Hepatocyte (in vitro differentiated cells): ENCODE measurements around the gene PSG4.
"Not testable (repeated sequence)": the region's sequence is repeated elsewhere in the genome, so short reads cannot be mapped to it uniquely, and the experiment has no call there.

Experiments used
- EZH2 ChIP-seq: fragments of 200-600 bp; sonication (generic); IDR thresholded peaks from 2 replicates; pipeline ENCODE4 v1.6.1; 2016; ENCODE audit warnings: antibody characterized with exemption, mild to moderate bottlenecking, borderline replicate concordance
- TF ChIP-seq, protein P1 (sequence below): fragments of 200-600 bp; sonication (generic); IDR thresholded peaks from 2 replicates; pipeline ENCODE4 v1.5.1; 2016; ENCODE audit warnings: antibody characterized with exemption, mild to moderate bottlenecking; ENCODE audit not compliant: poor library complexity

DNA sequence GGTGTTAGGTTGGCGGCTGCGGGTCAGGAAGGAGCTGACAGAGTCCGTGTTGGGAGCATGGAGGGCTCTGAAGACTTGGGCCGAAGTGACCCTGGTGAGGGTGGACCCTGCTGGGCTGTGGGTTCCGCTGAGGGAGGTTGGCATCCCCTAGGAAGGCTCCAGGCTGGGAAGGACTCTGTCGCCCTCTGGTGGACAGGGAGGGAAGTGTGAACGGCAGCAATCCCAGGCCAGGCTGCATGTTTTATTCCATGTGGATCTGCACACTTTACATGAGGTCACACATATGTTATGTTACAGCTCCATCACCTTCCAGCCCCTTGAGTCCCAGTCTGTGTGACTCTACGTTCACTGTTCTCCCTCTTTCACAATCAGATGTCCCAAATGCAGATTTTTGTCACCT, 1.7 kb upstream of the PSG4 start:
- TF ChIP-seq EZH2 = not testable (repeated sequence)
- TF ChIP-seq, protein P1, sequence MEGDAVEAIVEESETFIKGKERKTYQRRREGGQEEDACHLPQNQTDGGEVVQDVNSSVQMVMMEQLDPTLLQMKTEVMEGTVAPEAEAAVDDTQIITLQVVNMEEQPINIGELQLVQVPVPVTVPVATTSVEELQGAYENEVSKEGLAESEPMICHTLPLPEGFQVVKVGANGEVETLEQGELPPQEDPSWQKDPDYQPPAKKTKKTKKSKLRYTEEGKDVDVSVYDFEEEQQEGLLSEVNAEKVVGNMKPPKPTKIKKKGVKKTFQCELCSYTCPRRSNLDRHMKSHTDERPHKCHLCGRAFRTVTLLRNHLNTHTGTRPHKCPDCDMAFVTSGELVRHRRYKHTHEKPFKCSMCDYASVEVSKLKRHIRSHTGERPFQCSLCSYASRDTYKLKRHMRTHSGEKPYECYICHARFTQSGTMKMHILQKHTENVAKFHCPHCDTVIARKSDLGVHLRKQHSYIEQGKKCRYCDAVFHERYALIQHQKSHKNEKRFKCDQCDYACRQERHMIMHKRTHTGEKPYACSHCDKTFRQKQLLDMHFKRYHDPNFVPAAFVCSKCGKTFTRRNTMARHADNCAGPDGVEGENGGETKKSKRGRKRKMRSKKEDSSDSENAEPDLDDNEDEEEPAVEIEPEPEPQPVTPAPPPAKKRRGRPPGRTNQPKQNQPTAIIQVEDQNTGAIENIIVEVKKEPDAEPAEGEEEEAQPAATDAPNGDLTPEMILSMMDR = not testable (repeated sequence)
